Hematopoietic multipotent progenitor cell treated with erythropoietin and hydrocortisone succinate and interleukin-3 and kit ligand, for 6 days (in vitro differentiated cells): Measurements from ENCODE around the gene HPS4.
A peak's percentile ranks its signal among the peaks of the same experiment; 100 is the strongest.
"Not testable (repeated sequence)": the region's sequence is repeated elsewhere in the genome, so short reads cannot be mapped to it uniquely, and the experiment has no call there.

Source experiments
- DNase-seq: peaks from one replicate; pipeline ENCODE4 v3.0.0-alpha.2; 2015

The HPS4 gene

DNA sequence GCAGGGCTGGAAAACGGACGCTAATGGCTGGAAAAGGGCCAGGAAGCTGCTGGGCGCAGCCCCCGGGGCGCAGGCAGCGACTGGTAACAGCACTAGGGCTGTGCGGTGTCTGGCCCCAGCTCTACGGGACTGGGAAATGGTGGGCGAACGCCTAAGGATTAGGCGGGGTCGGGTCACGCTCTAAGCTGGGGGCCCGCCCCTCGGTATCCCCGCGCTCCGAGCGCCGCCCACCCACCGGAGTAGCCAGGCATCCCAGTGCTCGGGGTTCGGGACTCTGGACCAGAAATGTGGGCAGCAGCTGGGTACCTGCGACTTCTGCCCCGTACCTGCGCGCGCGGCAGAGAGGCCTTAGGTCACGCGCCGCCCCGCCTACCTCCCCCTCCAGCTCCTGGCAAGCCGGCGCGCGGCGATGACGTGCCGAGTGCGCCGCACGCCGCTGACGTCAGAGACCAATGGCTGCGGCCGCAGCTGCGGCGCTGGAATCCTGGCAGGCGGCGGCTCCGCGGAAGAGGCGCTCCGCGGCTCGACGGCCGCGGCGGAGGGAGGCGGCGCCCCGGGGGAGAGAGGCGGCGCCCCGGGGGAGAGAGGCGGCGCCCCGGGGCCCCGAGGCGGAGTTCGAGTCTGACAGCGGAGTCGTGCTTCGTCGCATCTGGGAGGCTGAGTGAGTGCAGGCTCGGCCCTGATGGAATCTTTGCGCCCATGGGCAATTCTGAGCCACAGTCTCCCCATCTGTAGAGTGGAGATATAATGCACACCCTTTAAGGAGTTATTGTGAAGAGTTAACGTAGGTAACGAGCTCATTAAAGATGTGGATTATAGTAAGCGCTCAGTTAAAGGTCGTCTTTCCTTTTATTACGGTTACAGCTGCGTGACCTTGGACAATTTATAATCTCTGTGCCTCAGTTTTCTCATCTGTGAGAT is at the start of gene HPS4, which contains the start of gene SRRD:
TSS of gene HPS4 (minus strand) at position 345 of the 921 bp plus-strand sequence. CDS start 2,021 bp downstream, outside the sequence.
TSS of gene SRRD (plus strand) at position 439 of the 921 bp plus-strand sequence. CDS start at position 453, 14 bp downstream.
- peak; percentile 95 for DNase-seq

GRCh38 chr22:26529345-26529744 is 45.8 kb upstream of the HPS4 start:
- no peak for DNase-seq

GRCh38 chr22:26528518-26528917 is 44.9 kb upstream of the HPS4 start:
- not testable (repeated sequence) for DNase-seq

DNA sequence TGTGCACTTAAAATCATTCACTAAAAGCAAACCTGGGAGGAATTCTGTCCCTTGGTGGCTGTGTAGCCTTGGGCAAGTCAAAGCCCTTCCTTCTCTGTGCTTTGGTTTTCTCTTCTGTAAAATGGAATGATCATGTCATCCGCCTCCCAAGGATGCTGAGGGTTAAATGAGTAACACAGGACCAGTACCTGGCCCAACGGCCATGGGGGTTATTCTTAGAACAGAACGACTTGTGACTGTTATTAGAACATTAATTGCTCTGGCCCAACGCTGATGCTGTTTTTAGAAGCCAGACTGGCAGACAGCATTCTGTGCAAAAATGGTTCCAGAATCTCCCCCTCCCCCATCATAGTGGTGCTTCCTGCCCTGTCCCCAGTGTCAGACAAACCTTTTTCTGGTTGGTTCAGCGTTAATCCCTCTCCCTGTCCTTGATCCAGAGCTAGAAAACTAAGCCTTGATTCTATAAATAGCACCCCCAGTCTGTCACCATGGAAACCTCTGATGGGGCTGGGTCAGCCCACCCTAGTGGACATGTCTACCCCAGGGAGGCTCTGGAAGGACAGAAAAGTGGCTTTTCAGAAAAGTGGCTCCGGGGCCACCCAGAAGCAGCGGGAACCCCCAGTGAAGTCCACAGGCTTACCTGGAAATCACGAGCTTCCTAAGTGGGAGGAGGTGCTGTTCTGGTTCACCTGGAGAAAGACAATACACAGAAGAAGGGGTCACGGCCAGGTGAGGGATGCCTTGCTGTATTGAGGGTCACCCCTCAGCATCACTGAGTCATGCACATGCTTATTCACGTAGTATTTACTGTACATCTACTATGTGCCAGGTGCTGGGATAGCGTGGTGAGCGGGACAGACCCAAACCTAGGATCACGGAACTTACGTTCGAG is 44.2 kb upstream of the HPS4 start:
- no peak for DNase-seq

DNA sequence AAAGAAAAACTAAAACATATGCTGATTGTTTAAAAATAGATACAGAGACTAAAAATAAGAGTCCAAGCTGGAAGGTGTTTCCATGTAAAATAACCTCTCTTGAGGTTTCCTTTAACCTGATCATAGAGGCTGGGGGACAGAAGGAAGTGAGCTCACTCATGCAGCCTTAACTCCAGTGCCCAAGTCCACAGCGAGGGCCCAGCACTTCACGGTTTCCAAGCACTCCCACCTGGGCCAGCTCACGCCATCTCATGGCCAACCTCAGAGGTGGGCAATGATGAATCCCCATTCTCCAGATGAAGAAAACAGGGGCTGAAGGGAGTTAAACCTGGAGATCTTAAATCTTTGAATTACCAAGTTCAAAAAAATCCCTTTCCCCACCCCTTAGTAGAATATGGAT is 43.6 kb upstream of the HPS4 start:
- no peak for DNase-seq

GRCh38 chr22:26525946-26526564 is 42.5 kb upstream of the HPS4 start:
- DNase-seq, result no peak

DNA sequence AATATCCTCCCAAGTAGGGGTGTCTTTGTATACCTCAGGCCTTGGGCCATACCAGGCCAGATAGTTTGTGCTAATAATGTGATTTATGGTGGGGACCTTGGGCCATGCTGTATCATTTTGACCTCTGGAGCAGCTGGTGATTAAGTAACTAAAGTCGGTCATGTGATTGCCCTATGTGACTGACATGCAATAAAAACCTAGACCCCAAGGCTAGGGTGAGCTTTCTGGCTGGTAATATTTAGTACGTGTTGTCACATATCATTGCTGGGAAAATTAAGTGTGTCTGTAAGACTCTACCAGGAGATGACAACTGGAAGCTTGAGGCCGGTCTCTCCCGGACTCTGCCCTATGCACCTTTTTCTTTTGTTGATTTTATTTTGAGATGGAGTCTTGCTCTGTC is 41.3 kb upstream of the HPS4 start:
- DNase-seq, result no peak

DNA sequence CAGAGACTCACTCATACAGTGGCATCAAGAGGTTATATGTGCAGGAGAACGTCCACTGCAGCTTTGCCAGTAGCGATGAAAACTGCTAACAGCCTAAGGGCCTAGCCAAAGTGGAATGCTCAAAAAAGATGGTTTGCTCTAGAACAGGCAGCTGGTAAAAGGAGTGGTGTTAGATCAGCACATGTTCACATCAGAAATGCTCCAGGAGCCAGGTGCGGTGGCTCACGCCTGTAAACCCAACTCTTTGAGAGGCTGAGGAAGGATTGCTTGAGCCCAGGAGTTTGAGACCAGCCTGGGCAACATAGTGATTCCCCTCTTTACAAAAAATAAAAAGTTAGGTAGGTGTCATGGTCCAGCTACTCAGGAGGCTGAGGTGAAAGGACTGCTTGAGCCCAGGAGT is 39.0 kb upstream of the HPS4 start:
- DNase-seq, result no peak

DNA sequence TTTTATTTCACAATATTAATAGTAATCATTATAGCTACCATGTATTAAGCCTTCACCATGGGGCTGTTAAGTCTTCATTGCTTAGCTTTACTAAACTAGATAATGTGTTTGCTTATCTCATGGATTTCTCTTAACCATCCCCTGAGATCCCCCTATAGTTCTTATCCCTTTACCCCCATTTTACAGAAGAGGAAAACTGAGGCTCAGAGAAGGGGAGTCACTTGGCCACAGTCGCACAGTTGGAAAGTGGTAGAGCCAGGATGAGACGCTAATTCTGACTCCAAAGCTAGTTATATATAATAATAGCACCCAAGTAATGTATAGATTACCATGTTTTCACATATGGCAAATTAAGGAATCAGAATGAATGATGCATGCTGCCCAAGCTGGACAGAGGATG is 38.4 kb upstream of the HPS4 start:
- DNase-seq, result no peak

- no peak for DNase-seq
These were observed 33.8 kb upstream of the HPS4 start for GRCh38 chr22:26517429-26517828.

DNA sequence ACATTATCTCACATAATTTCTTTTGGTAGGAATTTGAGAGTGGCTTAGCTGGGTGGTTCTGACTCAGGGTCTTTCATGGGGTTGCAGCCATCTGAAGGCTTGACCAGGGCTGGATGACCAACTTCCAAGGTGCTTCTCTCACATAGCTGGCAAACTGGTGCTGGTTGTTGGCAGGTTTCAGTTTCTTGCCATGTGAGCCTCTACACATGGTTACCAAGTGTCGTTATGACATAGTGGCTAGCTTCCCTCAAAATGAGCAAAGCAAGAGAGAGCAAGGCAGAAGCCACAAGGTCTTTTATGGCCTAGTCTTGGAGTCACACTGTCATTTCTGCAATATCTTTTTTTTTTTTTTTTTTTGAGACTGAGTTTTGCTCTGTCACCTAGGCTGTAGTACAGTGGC is 32.9 kb upstream of the HPS4 start:
- DNase-seq, result no peak

- DNase-seq, result no peak
These were observed 32.3 kb upstream of the HPS4 start for GRCh38 chr22:26515931-26516330.

- no peak for DNase-seq
These were observed 31.0 kb upstream of the HPS4 start for GRCh38 chr22:26514419-26515161.

DNA sequence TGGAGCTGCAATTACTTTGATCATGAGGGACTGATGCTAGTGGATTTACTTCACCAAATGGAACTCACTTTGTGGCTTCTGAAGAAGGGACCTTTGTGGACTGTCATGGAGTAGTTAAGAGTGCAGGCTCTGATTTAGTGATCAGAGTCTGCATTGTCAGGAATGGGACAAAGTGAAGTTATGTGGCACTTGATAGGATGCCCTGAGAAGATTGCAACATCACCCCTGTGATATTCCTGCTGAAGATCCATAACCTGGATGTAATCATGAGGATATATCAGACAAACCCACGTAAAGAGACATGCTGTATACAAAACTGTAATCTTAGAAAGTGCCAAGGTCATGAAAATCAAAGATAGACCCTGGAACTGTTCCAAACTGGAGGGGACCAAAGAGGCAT is 30.3 kb upstream of the HPS4 start:
- DNase-seq, result no peak

GRCh38 chr22:26512149-26512793 is 28.7 kb upstream of the HPS4 start, which contains the start of gene TFIP11:
TFIP11 (minus strand) TSS chr22:26512473; CDS start chr22:26510272, 2,201 bp downstream.
- DNase-seq, result peak; percentile 97

GRCh38 chr22:26508148-26508547 is 24.6 kb upstream of the HPS4 start:
- DNase-seq, result no peak

GRCh38 chr22:26503758-26504157 is 20.2 kb upstream of the HPS4 start:
- DNase-seq, result no peak

GRCh38 chr22:26502688-26503561 is 19.3 kb upstream of the HPS4 start:
- peak; percentile 87 for DNase-seq

- DNase-seq, result no peak
These were observed 18.4 kb upstream of the HPS4 start for GRCh38 chr22:26501996-26502395.

GRCh38 chr22:26499188-26499703 is 15.7 kb upstream of the HPS4 start:
- no peak for DNase-seq
